HEK293T (cell line): ENCODE measurements around the gene SLC30A9.

Experiments
- CTCF ChIA-PET: fragments of 350-600 bp; formaldehyde crosslinking; extraction: SDS; loops from one replicate; lab custom pipeline; 2021; ENCODE audit warnings: antibody characterized with exemption, inconsistent platforms; lab: Yijun Ruan, JAX
- POLR2A ChIA-PET: fragments of 350-600 bp; formaldehyde crosslinking; extraction: SDS; loops from one replicate; lab custom pipeline; 2020; ENCODE audit warnings: antibody characterized with exemption, inconsistent platforms; lab: Yijun Ruan, JAX
- DNase-seq: peaks from one replicate; pipeline ENCODE4 v3.0.0; 2012; ENCODE audit warnings: mixed read lengths; ENCODE audit errors: extremely low spot score
- ARNT ChIP-seq: fragments of 450-650 bp; IDR thresholded peaks from 2 replicates; pipeline ENCODE4 v1.6.1; 2017; ENCODE audit warnings: mild to moderate bottlenecking
- BHLHE40 ChIP-seq: fragments of 450-650 bp; IDR thresholded peaks from 2 replicates; pipeline ENCODE4 v1.6.1; 2016; ENCODE audit warnings: mild to moderate bottlenecking, moderate library complexity, borderline replicate concordance
- CTBP1 ChIP-seq: fragments of 450-650 bp; IDR thresholded peaks from 2 replicates; pipeline ENCODE4 v1.6.1; 2016; ENCODE audit warnings: borderline replicate concordance
- ELF4 ChIP-seq: fragments of 450-650 bp; IDR thresholded peaks from 2 replicates; pipeline ENCODE4 v1.6.1; 2017; ENCODE audit warnings: antibody characterized with exemption
- FOXA1 ChIP-seq: fragments of 450-650 bp; IDR thresholded peaks from 2 replicates; pipeline ENCODE4 v1.6.1; 2016; ENCODE audit warnings: mild to moderate bottlenecking
- FOXK2 ChIP-seq: fragments of 450-650 bp; IDR thresholded peaks from 2 replicates; pipeline ENCODE4 v1.6.1; 2016; ENCODE audit warnings: mild to moderate bottlenecking
- FOXM1 ChIP-seq: fragments of 450-650 bp; IDR thresholded peaks from 2 replicates; pipeline ENCODE4 v1.6.1; 2017; ENCODE audit warnings: mild to moderate bottlenecking, borderline replicate concordance
- HDGF ChIP-seq: fragments of 450-650 bp; IDR thresholded peaks from 2 replicates; pipeline ENCODE4 v1.6.1; 2017; ENCODE audit warnings: antibody characterized with exemption, borderline replicate concordance
- L3MBTL2 ChIP-seq: fragments of 450-650 bp; conservative IDR thresholded peaks from 2 replicates; pipeline ENCODE4 v1.6.1; 2016; ENCODE audit warnings: mild to moderate bottlenecking
- LEF1 ChIP-seq: fragments of 450-650 bp; IDR thresholded peaks from 2 replicates; pipeline ENCODE4 v1.6.1; 2017; ENCODE audit warnings: mild to moderate bottlenecking, borderline replicate concordance
- NFRKB ChIP-seq: fragments of 450-650 bp; IDR thresholded peaks from 2 replicates; pipeline ENCODE4 v1.6.1; 2016; ENCODE audit warnings: mild to moderate bottlenecking, moderate library complexity
- SP1 ChIP-seq: fragments of 450-650 bp; IDR thresholded peaks from 2 replicates; pipeline ENCODE4 v1.6.1; 2017
- SUZ12 ChIP-seq: fragments of 450-650 bp; IDR thresholded peaks from 2 replicates; pipeline ENCODE4 v1.6.1; 2016; ENCODE audit warnings: mild to moderate bottlenecking
- TARDBP ChIP-seq: fragments of 450-650 bp; IDR thresholded peaks from 2 replicates; pipeline ENCODE4 v1.6.1; 2016
- ZNF384 ChIP-seq: fragments of 450-650 bp; IDR thresholded peaks from 2 replicates; pipeline ENCODE4 v1.6.1; 2016
- TF ChIP-seq, protein P1 (sequence below): fragments of 450-650 bp; IDR thresholded peaks from 2 replicates; pipeline ENCODE4 v1.6.1; 2016

The SLC30A9 gene

DNA sequence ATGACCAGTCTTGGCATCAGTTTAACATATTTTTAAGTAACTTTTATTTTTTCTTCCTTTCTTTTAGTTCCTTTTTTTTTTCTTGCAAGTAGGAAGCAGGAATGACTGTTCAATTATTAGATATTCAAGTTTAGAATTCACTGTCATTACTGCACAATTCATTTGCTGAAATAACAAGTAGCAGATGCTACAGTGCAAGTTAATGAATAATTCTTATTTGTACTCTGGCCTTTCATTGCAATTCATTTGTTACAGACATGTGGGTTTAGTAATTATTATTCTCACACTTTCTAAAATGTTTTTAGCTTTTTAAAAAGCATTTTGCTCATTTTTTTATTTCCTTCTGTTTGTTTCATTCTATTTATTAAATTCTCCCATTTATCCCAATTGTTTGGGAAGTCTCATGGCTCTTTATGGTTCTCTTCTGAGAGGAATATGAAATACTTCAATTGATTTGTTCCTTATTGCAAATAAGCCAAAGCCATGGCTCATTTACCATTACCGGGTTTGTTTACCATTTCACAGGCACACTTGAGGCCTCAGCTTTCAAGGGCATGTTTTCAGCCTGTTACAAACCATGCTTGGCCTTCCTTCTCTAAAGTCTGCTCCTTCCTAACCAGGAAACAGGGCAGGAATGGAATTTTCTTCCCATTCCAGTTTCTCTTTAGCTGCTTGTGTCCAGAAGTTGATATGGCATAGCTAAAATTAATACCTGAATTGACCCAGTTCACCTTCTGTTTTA is 13.4 kb upstream of the SLC30A9 start:
- CTCF ChIA-PET, result interaction anchor here (0.6 kb wide), 2 partner anchors 26 to 292 kb away, joined by 3 read pairs; no protein-coding TSS in a partner anchor
- POLR2A ChIA-PET, result interaction anchor here (1.3 kb wide), 1 partner anchor 13 kb away, joined by 4 read pairs; the partner anchor contains the start of gene SLC30A9
- no peak for DNase-seq
- TF ChIP-seq HDGF (no peak), LEF1 (no peak), ARNT (no peak), FOXK2 (no peak), ELF4 (no peak), L3MBTL2 (no peak), NFRKB (no peak), FOXA1 (no peak)
- TF ChIP-seq, protein P1, sequence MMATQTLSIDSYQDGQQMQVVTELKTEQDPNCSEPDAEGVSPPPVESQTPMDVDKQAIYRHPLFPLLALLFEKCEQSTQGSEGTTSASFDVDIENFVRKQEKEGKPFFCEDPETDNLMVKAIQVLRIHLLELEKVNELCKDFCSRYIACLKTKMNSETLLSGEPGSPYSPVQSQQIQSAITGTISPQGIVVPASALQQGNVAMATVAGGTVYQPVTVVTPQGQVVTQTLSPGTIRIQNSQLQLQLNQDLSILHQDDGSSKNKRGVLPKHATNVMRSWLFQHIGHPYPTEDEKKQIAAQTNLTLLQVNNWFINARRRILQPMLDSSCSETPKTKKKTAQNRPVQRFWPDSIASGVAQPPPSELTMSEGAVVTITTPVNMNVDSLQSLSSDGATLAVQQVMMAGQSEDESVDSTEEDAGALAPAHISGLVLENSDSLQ, result no peak

DNA sequence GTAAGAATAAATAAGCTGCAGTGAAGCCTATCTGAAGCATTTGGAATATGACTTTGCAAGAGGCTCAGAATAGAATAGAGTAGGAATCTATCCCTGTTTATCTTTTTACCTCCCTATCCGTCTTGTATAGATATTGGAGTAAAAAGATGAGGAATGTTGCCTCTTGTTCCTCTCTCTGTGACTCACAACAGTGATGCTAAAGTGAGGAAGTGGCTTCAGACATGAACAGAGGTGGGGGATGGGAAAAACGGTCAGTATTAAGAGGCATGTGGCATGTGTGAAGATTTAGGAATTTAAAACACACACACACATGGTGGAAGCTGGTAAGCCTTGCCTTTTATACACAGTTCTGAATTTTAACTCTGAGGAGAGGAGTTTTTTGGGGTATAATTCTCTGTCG is 12.6 kb upstream of the SLC30A9 start:
- ChIA-PET POLR2A (interaction anchor here (1.3 kb wide), 1 partner anchor 12 kb away, joined by 4 read pairs; the partner anchor contains the start of gene SLC30A9), CTCF (no interaction called here)
- no peak for DNase-seq
- TF ChIP-seq TARDBP (no peak), SUZ12 (no peak), ZNF384 (no peak), SP1 (no peak), L3MBTL2 (no peak), FOXK2 (no peak), ELF4 (no peak), ARNT (no peak), LEF1 (no peak), NFRKB (no peak), BHLHE40 (no peak), HDGF (no peak), FOXA1 (no peak), FOXM1 (no peak), CTBP1 (no peak)
- TF ChIP-seq, protein P1, result no peak

DNA sequence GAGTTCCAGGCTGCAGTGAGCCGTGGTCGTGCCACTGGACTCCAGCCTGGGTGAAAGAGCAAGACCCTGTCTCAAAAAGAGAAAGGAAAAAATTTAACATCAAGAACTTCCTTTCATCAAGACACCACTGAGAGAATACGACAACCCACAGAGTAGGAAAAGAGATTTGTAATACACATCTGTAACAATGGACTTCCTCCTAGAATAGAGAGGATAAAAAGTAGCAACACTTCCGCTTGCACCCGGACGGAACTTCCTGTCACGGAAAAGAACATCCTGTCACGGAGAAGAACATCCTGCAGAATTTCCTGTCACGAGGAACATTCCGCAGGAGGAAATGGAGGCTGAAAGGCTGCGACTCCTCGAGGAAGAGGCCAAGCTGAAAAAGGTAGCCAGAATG is 8.9 kb upstream of the SLC30A9 start, which contains the start of gene DCAF4L1:
TSS of gene DCAF4L1 (plus strand) at position 301 of the 400 bp plus-strand sequence. CDS start at position 338, 37 bp downstream.
- no peak for TF ChIP-seq FOXK2
- no peak for TF ChIP-seq SUZ12
- no peak for TF ChIP-seq ZNF384
- no peak for TF ChIP-seq SP1
- no peak for TF ChIP-seq NFRKB
- no peak for TF ChIP-seq TARDBP
- TF ChIP-seq CTBP1, result no peak
- no peak for TF ChIP-seq FOXM1
- TF ChIP-seq HDGF, result no peak
- TF ChIP-seq ELF4, result no peak
- no peak for TF ChIP-seq FOXA1
- TF ChIP-seq LEF1, result no peak
- TF ChIP-seq, protein P1, result no peak
- TF ChIP-seq BHLHE40, result no peak
- no peak for TF ChIP-seq L3MBTL2
- TF ChIP-seq ARNT, result no peak
- ChIA-PET CTCF (no interaction called here), POLR2A (no interaction called here)
- DNase-seq, result no peak

DNA sequence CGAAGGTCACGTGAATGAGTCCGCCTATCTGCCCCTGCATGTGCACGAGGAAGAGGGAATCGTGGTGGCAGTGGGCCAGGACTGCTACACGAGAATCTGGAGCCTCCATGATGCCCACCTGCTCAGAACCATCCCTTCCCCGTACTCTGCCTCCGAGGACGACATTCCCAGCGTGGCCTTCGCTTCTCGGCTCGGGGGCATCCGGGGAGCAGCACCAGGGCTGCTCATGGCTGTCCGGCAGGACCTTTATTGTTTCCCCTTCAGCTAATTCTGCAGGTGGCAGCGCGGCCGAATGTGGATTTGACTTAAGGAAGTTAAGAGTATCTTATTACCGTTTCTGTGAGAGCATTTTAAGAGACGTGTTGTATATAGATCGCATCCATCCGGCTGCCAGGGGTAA is 7.6 kb upstream of the SLC30A9 start:
- ChIA-PET CTCF (no interaction called here), POLR2A (no interaction called here)

DNA sequence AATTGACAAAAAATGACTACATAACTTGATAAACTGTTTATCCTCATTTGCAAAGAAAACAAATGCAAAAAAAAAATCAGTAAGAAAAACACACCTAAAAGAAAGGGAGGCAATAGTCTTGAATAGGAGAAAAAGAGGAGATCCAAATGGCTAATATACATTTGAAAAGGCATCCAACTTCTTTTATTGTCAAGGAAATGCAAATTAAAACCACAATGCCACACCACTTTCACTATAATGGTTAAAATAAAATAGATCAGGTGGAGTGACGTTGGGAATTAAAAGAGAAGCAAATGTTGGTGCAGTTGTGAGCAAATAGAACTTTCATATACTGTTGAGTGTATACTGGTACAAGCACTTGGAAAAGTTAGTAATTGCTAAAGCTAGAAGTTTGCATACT is 5.2 kb upstream of the SLC30A9 start:
- ChIA-PET POLR2A (no interaction called here), CTCF (no interaction called here)
- TF ChIP-seq FOXM1, result no peak
- TF ChIP-seq FOXA1, result no peak
- no peak for TF ChIP-seq BHLHE40
- no peak for TF ChIP-seq ZNF384
- TF ChIP-seq ELF4, result no peak
- no peak for TF ChIP-seq FOXK2
- TF ChIP-seq CTBP1, result no peak
- TF ChIP-seq LEF1, result no peak
- TF ChIP-seq SP1, result no peak
- TF ChIP-seq L3MBTL2, result no peak
- no peak for TF ChIP-seq NFRKB
- TF ChIP-seq SUZ12, result no peak
- TF ChIP-seq, protein P1, result no peak
- no peak for TF ChIP-seq HDGF
- no peak for TF ChIP-seq ARNT
- DNase-seq, result no peak

More for the DNA sequence above, 7.6 kb upstream of the SLC30A9 start:
- no peak for DNase-seq
- TF ChIP-seq NFRKB (no peak), L3MBTL2 (no peak), SUZ12 (no peak), FOXA1 (no peak), CTBP1 (no peak), BHLHE40 (no peak), HDGF (no peak), ELF4 (no peak), FOXK2 (no peak), LEF1 (no peak), ARNT (no peak), SP1 (no peak)
